Mucosa of descending colon (tissue), 3 donors: Measurements from ENCODE around the gene KIF18B. TPM values are rescaled to one million over a fixed set of nuclear protein-coding genes. Genes with fewer than 3 reads are reported as not detected.

Experiments
- ATAC-seq: fragments of 200-7000 bp; cut with Tn5 transposase; one replicate; pipeline ENCODE4 v1.9.1; 2020; ENCODE audit warnings: mild to moderate bottlenecking, moderate library complexity
- DNase-seq, 3 donors: peaks; one replicate each; pipeline ENCODE4 v3.0.0-alpha.2; 2020
- H3K36me3 ChIP-seq: fragments of 200-600 bp; one replicate; pipeline ENCODE4 v1.8.0; 2021; ENCODE audit warnings: low read depth, mild to moderate bottlenecking
- H3K4me1 ChIP-seq: fragments of 200-600 bp; one replicate; pipeline ENCODE4 v1.8.0; 2021; ENCODE audit warnings: low read depth, mild to moderate bottlenecking
- H3K4me3 ChIP-seq: fragments of 200-600 bp; one replicate; pipeline ENCODE4 v1.8.0; 2021; ENCODE audit warnings: mild to moderate bottlenecking
- H3K9me3 ChIP-seq: fragments of 200-600 bp; one replicate; pipeline ENCODE4 v1.8.0; 2021; ENCODE audit warnings: mild to moderate bottlenecking
- CTCF ChIP-seq: fragments of 200-600 bp; IDR thresholded peaks from one replicate; pipeline ENCODE4 v1.8.0; 2022; ENCODE audit warnings: antibody characterized with exemption, mild to moderate bottlenecking
- intact Hi-C, 2 donors: fragments of 100-400 bp; cut with DNase I in 1 of 2; cut with micrococcal nuclease in 1 of 2; formaldehyde crosslinking; loops; one replicate each; pipeline versions ENCODE4 v1.11.0 to v1.11.1; 2022; cut with DNase I, micrococcal nuclease
- total RNA-seq, 3 donors: library from RNA; stranded (reverse); fragmentation: NEBNext Ultra II Directional in 2 of 3; extraction: Animal tissue kit (Norgen Biotek cat#: 25700) in 2 of 3; gene quantifications; one replicate each; pipeline versions ENCODE4 v1.2.1 to v1.2.4, GENCODE V29; 2021 to 2023
- donor health status: DM: no; HTN: no; CAD: no; lungs with moderate emphysema.
- donor health status: DM: no; HTN: no; CAD: no.
- donor health status: DM: no; HTN: yes; CAD: no.

KIF18B gene
- total RNA-seq, 3 donors from 2014 or later: 2.2 to 10.3 (median 4.6) TPM

GRCh38 chr17:44915321-44915726 is 32.2 kb downstream of the KIF18B start, which contains the start of gene GFAP:
TSS of gene GFAP (minus strand) at chr17:44915500. CDS start at chr17:44915486, 14 bp downstream.
- Histone ChIP-seq H3K4me3 (no peak within 1 kb of the TSS), H3K9me3 (no peaks in the 10 kb centered on the region), H3K4me1 (peaks cover 6% of the 10 kb centered on the region), H3K36me3 (no peaks in the 10 kb centered on the region)
- intact Hi-C loops: no loop called here
- no peak for TF ChIP-seq CTCF
- no peak for ATAC-seq
- DNase-seq: no peak

- peak in 1 of 3 donors; percentile 14 for DNase-seq
- Histone ChIP-seq H3K4me1 (peaks cover 6% of the 10 kb centered on the region), H3K4me3 (no peak overlapping the region), H3K9me3 (no peaks in the 10 kb centered on the region), H3K36me3 (no peaks in the 10 kb centered on the region)
- intact Hi-C loops: no loop called here
- no peak for TF ChIP-seq CTCF
- no peak for ATAC-seq
Measured at GRCh38 chr17:44914698-44915271, 32.8 kb downstream of the KIF18B start.

- DNase-seq (peak in 1 of 3 donors; percentile 4), ATAC-seq (no peak)
- TF ChIP-seq CTCF: no peak
- no peaks in the 10 kb centered on the region for H3K9me3 ChIP-seq
- intact Hi-C loops: no loop called here
- H3K4me1 ChIP-seq: peaks cover 6% of the 10 kb centered on the region
- no peaks in the 10 kb centered on the region for H3K36me3 ChIP-seq
- H3K4me3 ChIP-seq: no peak overlapping the region
Measured at GRCh38 chr17:44914148-44914547, 33.4 kb downstream of the KIF18B start.

GRCh38 chr17:44913676-44914075 is 33.9 kb downstream of the KIF18B start:
- H3K36me3 ChIP-seq: no peaks in the 10 kb centered on the region
- H3K9me3 ChIP-seq: no peaks in the 10 kb centered on the region
- peak in 1 of 3 donors; percentile 9 for DNase-seq
- ATAC-seq: no peak
- peaks cover 6% of the 10 kb centered on the region for H3K4me1 ChIP-seq
- no peak for TF ChIP-seq CTCF
- no peak overlapping the region for H3K4me3 ChIP-seq
- intact Hi-C loops: no loop called here

- ATAC-seq: no peak
- no peak overlapping the region for H3K4me3 ChIP-seq
- H3K4me1 ChIP-seq: peaks cover 6% of the 10 kb centered on the region
- intact Hi-C loops: no loop called here
- peak in 1 of 3 donors; percentile 21 for DNase-seq
- no peaks in the 10 kb centered on the region for H3K36me3 ChIP-seq
- no peak for TF ChIP-seq CTCF
- H3K9me3 ChIP-seq: no peaks in the 10 kb centered on the region
Measured at GRCh38 chr17:44912763-44913544, 34.6 kb downstream of the KIF18B start.
